ENCODE measurements around the gene CACNA1S. TPM values are rescaled to one million over a fixed set of nuclear protein-coding genes. Genes with fewer than 3 reads are reported as not detected.
A peak's percentile ranks its signal among the peaks of the same experiment; 100 is the strongest.

CACNA1S gene
- total RNA-seq, 4 donors from 2014 or later: not detected

DNA sequence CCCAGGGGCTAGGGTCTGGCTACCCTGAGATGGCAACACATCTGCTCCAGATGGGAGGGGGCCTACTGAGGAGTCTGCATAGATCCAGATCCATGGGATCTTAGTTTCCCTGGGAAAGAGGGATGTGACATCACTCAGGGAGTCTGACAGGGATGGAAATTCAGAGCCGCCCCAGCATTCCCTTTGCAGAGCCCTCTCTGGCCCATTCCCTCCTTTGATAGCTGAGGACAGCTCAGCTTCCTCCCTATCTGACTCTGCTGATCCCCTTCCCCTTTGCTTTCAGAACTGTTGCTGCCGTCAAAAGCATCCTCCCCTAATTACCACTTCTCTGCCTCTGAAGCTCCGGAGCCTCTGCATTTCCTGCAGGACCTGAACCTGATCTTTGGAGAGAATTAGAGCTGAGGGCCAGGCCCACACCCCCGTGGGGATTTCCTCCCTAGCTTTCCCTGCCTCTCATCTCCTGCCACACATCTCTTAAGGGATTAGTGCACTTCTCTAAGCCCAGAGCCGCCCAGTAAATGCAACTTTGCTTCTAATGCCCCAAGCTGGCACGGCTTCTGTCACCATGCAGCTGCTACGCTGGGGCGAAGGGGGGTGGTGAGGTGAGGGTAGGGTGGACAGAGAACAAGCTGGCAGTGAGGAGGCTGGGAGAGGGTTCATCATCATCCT is 24.3 kb upstream of the CACNA1S start:
- Histone ChIP-seq H3K27me3 (no peaks in the 10 kb centered on the region), H3K9me3 (no peaks in the 10 kb centered on the region), H3K27ac (peak overlapping the region in 3 of 4 donors; percentile 64 to 77 (median 74)), H3K4me3 (no peak overlapping the region), H3K4me1 (peaks cover 0 to 33% (median 19%) of the 10 kb centered on the region in 3 donors), H3K36me3 (peaks cover 0 to 69% of the 10 kb centered on the region in 2 donors)
- WGBS, 2 donors (ENCODE audit: low coverage in 1 of 2): 68% methylated on average over 4 of the region's 8 CpGs; no CpG with 5 or more reads in 1 of the 2 donors
- no peak for ATAC-seq
- TF ChIP-seq POLR2AphosphoS5 (IDR thresholded peaks at IDR 0.05): no peak
- TF ChIP-seq, protein P1, sequence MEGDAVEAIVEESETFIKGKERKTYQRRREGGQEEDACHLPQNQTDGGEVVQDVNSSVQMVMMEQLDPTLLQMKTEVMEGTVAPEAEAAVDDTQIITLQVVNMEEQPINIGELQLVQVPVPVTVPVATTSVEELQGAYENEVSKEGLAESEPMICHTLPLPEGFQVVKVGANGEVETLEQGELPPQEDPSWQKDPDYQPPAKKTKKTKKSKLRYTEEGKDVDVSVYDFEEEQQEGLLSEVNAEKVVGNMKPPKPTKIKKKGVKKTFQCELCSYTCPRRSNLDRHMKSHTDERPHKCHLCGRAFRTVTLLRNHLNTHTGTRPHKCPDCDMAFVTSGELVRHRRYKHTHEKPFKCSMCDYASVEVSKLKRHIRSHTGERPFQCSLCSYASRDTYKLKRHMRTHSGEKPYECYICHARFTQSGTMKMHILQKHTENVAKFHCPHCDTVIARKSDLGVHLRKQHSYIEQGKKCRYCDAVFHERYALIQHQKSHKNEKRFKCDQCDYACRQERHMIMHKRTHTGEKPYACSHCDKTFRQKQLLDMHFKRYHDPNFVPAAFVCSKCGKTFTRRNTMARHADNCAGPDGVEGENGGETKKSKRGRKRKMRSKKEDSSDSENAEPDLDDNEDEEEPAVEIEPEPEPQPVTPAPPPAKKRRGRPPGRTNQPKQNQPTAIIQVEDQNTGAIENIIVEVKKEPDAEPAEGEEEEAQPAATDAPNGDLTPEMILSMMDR (IDR thresholded peaks at IDR 0.05): no peak
- no peak for TF ChIP-seq EP300 (IDR thresholded peaks at IDR 0.05)
- no peak for TF ChIP-seq POLR2A (IDR thresholded peaks at IDR 0.05)

DNA sequence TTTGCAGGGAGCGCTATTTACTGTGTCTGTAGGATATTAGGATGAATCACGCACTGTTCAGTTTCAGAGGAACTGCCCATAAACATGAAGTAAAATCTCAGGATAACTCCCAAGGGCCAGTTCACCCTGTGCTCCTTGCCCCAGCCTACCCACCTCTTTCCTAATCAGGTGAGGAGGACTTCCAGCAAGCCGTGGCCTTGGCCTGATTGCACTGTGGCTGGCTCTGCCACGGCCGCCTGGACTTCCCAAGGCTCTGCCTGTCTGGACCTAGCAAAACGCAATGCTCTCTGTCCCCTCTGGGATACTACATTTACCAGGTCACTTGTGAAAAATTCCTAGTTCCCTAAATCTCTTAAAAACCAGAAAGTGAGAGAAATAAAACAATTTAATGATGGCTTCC is 22.2 kb upstream of the CACNA1S start:
- no peak overlapping the region for H3K27ac ChIP-seq
- ATAC-seq: no peak
- peaks cover 0 to 33% (median 19%) of the 10 kb centered on the region in 3 donors for H3K4me1 ChIP-seq
- no peaks in the 10 kb centered on the region for H3K9me3 ChIP-seq
- H3K4me3 ChIP-seq: no peak overlapping the region
- peaks cover 0 to 48% of the 10 kb centered on the region in 2 donors for H3K36me3 ChIP-seq
- TF ChIP-seq, protein P1 (IDR thresholded peaks at IDR 0.05): no peak
- TF ChIP-seq POLR2A (IDR thresholded peaks at IDR 0.05): no peak
- TF ChIP-seq POLR2AphosphoS5 (IDR thresholded peaks at IDR 0.05): no peak
- no peak for TF ChIP-seq EP300 (IDR thresholded peaks at IDR 0.05)
- 89 to 96% methylated on average over 3 to 6 of the region's 6 CpGs for WGBS, 2 donors (ENCODE audit: low coverage in 1 of 2)
- no peaks in the 10 kb centered on the region for H3K27me3 ChIP-seq

DNA sequence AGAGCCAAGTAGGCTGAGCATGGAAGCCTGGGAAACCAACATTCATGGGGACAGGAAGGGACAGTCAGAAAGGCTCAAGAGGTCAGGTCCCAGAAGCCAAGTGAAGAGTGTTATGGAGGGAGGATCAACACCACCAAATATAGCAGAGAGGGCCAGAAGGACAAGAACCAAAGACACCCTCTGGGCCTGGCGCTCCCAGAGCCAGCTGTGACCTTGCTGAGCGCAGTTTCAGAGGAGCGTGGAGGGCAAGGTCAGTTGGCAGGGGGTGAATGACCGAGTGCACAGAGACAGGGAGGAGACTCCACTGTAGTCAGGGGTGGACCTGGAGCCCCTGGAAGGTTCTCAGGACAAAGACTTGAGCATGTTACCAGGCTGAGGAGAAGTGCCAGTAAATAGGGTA is 19.2 kb upstream of the CACNA1S start:
- no peak overlapping the region for H3K27ac ChIP-seq
- peaks cover 0 to 14% (median 3%) of the 10 kb centered on the region in 3 donors for H3K4me1 ChIP-seq
- H3K4me3 ChIP-seq: no peak overlapping the region
- no peak for ATAC-seq
- H3K9me3 ChIP-seq: no peaks in the 10 kb centered on the region
- TF ChIP-seq EP300 (IDR thresholded peaks at IDR 0.05): no peak
- no peak for TF ChIP-seq POLR2A (IDR thresholded peaks at IDR 0.05)
- no peak for TF ChIP-seq POLR2AphosphoS5 (IDR thresholded peaks at IDR 0.05)
- TF ChIP-seq, protein P1 (IDR thresholded peaks at IDR 0.05): no peak
- H3K27me3 ChIP-seq: no peaks in the 10 kb centered on the region
- 67 to 90% methylated on average over 1 to 3 of the region's 4 CpGs for WGBS, 2 donors (ENCODE audit: low coverage in 1 of 2)
- H3K36me3 ChIP-seq: peaks cover 0 to 37% of the 10 kb centered on the region in 2 donors

DNA sequence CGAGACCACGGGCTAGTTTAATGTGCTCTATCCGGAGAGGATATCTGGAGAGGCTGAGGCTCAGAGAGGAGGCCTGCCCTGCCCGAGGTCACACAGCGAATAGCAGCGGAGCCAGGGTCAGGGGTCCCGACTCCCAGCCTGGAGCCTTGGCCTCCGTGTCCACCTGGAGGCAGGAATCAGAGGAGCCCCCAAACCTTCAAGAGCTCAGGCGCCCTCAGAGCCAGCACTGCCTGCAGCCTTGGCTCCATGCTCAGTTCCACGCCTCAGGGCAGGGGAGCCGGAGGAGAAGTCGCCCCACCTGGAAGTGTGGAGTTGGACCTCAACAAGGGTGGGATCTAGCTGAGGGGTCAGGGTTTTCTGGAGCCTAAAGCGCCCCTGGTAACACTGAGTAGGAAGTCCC is 16.7 kb upstream of the CACNA1S start:
- TF ChIP-seq, protein P1 (IDR thresholded peaks at IDR 0.05): no peak
- TF ChIP-seq POLR2A (IDR thresholded peaks at IDR 0.05): no peak
- no peak for ATAC-seq
- peaks cover 0 to 22% (median 0%) of the 10 kb centered on the region in 3 donors for H3K4me1 ChIP-seq
- WGBS, 2 donors (ENCODE audit: low coverage in 1 of 2): 100% methylated on average over 1 of the region's 13 CpGs; no CpG with 5 or more reads in 1 of the 2 donors
- no peaks in the 10 kb centered on the region for H3K9me3 ChIP-seq
- H3K27me3 ChIP-seq: peaks cover 7% of the 10 kb centered on the region
- H3K36me3 ChIP-seq: peaks cover 0 to 13% of the 10 kb centered on the region in 2 donors
- no peak overlapping the region for H3K27ac ChIP-seq
- no peak overlapping the region for H3K4me3 ChIP-seq

DNA sequence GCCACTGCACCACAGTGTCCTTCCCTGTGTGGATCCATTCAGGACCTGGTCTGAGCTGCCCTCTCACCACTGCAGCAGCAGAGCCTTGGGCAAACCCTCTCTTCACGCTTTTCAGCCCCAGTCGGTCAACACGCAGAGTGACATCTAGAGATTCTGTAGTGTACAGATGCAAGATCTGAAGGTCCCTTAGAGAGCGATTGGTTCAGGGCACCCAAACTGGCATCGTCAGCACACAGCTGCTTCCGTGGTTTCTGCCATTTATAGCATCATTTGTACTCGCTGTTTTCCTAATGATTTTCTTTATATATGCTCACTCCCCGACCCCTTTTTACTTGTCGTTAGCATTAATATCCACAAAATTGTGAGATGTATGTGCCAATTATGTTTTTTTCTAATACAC is 16.2 kb upstream of the CACNA1S start:
- 80 to 90% methylated on average over 2 to 9 of the region's 9 CpGs for WGBS, 2 donors (ENCODE audit: low coverage in 1 of 2)
- Histone ChIP-seq H3K4me1 (peaks cover 0 to 22% (median 0%) of the 10 kb centered on the region in 3 donors), H3K4me3 (no peak overlapping the region), H3K36me3 (peaks cover 0 to 9% of the 10 kb centered on the region in 2 donors), H3K9me3 (no peaks in the 10 kb centered on the region), H3K27me3 (peaks cover 10% of the 10 kb centered on the region), H3K27ac (no peak overlapping the region)
- ATAC-seq: peak; percentile 26
- TF ChIP-seq POLR2A (IDR thresholded peaks at IDR 0.05) (no peak), EP300 (IDR thresholded peaks at IDR 0.05) (no peak), POLR2AphosphoS5 (IDR thresholded peaks at IDR 0.05) (no peak)
- TF ChIP-seq, protein P1 (IDR thresholded peaks at IDR 0.05): no peak

Data from gastroesophageal sphincter (tissue), 4 donors.